ENCODE results near the gene BANK1. TPM values are rescaled to one million over a fixed set of nuclear protein-coding genes. Genes with fewer than 3 reads are reported as not detected.

Gene BANK1
- total RNA-seq, 1 donor from 2014 or later = 0.14 TPM

- DNase-seq (ENCODE audit: low spot score) = no peak
- H3K9me3 Mint-ChIP-seq = peaks cover 4% of the 10 kb centered on the region
- no peak overlapping the region for H3K27ac Mint-ChIP-seq
- peaks cover 42% of the 10 kb centered on the region for H3K27me3 Mint-ChIP-seq (ENCODE audit: low read depth)
- intact Hi-C loops (cut with micrococcal nuclease) = no loop called here
- no peak overlapping the region for H3K4me3 Mint-ChIP-seq (ENCODE audit: low read depth)
- H3K36me3 Mint-ChIP-seq (ENCODE audit: low read depth) = no peaks in the 10 kb centered on the region
- H3K4me1 Mint-ChIP-seq (ENCODE audit: low read depth) = peaks cover 22% of the 10 kb centered on the region
Measured at GRCh38 chr4:101787701-101788316, 2.7 kb upstream of the BANK1 start.

GRCh38 chr4:101791182-101791558, 640 bp downstream of the BANK1 start:
- intact Hi-C loops (cut with micrococcal nuclease) = no loop called here
- Mint-ChIP-seq H3K4me1 (ENCODE audit: low read depth) (peaks cover 10% of the 10 kb centered on the region), H3K36me3 (ENCODE audit: low read depth) (no peaks in the 10 kb centered on the region), H3K27me3 (ENCODE audit: low read depth) (peaks cover 63% of the 10 kb centered on the region), H3K27ac (no peak overlapping the region), H3K4me3 (ENCODE audit: low read depth) (no peak overlapping the region), H3K9me3 (peaks cover 4% of the 10 kb centered on the region)
- no peak for DNase-seq (ENCODE audit: low spot score)

DNA sequence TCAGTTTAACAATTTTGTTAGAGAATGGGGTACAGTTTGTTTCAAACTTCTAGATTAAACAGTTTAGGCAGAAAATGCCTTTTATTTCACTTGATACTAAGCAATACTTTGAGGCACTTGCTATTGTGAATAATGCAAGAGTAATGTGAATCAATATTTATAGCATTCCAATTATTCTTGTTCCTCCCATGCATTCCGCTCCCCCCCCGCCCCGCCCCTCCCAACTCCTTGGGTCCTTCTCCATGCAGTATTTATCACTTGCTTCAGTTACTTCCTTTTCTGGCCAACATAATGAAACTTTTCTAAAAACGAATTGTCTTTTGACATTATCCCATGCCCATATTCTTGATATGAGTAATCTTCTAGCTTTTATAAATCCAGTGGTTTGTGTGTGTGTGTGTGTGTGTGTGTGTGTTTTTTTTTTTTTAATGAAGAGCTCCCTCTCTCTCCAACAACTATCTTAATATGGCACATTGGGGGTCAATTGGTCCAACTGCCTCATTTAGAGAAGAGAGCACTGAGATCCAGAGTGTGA, 1.6 kb downstream of the BANK1 start:
- peaks cover 2% of the 10 kb centered on the region for H3K9me3 Mint-ChIP-seq

DNA sequence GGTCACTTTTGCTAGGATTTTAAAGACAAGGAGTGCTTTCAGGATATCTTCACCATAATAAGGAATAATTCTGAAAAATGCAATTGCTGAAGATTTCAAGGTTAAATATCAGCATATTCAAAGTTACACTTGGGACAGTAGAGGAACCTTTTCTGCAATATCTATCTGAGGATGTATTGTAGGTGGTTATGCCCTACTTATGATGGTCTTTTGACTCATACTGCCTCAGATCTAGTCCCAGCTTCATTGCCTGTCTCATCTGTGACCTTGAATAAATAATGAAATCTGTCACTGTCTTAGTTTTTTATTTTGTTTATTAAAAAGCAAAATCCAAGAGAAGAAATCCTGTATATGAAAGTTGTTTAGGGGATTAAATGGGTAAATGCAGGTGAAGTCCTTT, 2.9 kb downstream of the BANK1 start:
- H3K36me3 Mint-ChIP-seq (ENCODE audit: low read depth) = no peaks in the 10 kb centered on the region
- H3K27me3 Mint-ChIP-seq (ENCODE audit: low read depth) = peaks cover 56% of the 10 kb centered on the region
- H3K9me3 Mint-ChIP-seq = no peaks in the 10 kb centered on the region
- intact Hi-C loops (cut with micrococcal nuclease) = no loop called here
- H3K4me1 Mint-ChIP-seq (ENCODE audit: low read depth) = peaks cover 10% of the 10 kb centered on the region
- H3K4me3 Mint-ChIP-seq (ENCODE audit: low read depth) = no peak overlapping the region
- no peak overlapping the region for H3K27ac Mint-ChIP-seq
- no peak for DNase-seq (ENCODE audit: low spot score)

More for the DNA sequence above, 1.6 kb downstream of the BANK1 start:
- DNase-seq (ENCODE audit: low spot score) = no peak
- intact Hi-C loops (cut with micrococcal nuclease) = no loop called here
- Mint-ChIP-seq H3K4me3 (ENCODE audit: low read depth) (no peak overlapping the region), H3K27ac (no peak overlapping the region), H3K4me1 (ENCODE audit: low read depth) (peaks cover 10% of the 10 kb centered on the region), H3K36me3 (ENCODE audit: low read depth) (no peaks in the 10 kb centered on the region), H3K27me3 (ENCODE audit: low read depth) (peaks cover 60% of the 10 kb centered on the region)

DNA sequence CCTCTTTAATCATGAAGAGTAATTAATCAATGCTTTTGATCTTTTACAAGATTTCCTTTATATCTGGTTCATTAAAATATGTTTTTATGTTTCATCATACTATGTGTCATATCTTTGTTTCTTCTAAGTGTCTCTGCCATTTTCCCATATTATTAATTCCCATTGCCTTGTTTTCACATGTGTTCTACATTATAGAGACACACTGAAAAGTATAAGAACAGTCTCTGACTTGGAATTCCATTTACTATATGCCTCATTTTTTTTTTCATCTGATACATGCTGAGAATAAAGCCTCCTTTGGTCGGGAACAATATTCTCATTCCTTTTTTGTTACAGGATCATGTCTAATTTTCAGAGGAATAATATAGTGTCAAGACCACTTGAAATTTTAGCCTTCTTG, 4.3 kb downstream of the BANK1 start:
- no peaks in the 10 kb centered on the region for H3K36me3 Mint-ChIP-seq (ENCODE audit: low read depth)
- H3K4me3 Mint-ChIP-seq (ENCODE audit: low read depth) = no peak overlapping the region
- no peaks in the 10 kb centered on the region for H3K9me3 Mint-ChIP-seq
- H3K4me1 Mint-ChIP-seq (ENCODE audit: low read depth) = peaks cover 10% of the 10 kb centered on the region
- DNase-seq (ENCODE audit: low spot score) = no peak
- no peak overlapping the region for H3K27ac Mint-ChIP-seq
- H3K27me3 Mint-ChIP-seq (ENCODE audit: low read depth) = peaks cover 51% of the 10 kb centered on the region
- intact Hi-C loops (cut with micrococcal nuclease) = no loop called here

- no peak for DNase-seq (ENCODE audit: low spot score)
- peaks cover 46% of the 10 kb centered on the region for H3K27me3 Mint-ChIP-seq (ENCODE audit: low read depth)
- intact Hi-C loops (cut with micrococcal nuclease) = no loop called here
- no peaks in the 10 kb centered on the region for H3K36me3 Mint-ChIP-seq (ENCODE audit: low read depth)
- H3K4me1 Mint-ChIP-seq (ENCODE audit: low read depth) = peaks cover 5% of the 10 kb centered on the region
- H3K4me3 Mint-ChIP-seq (ENCODE audit: low read depth) = no peak overlapping the region
- no peaks in the 10 kb centered on the region for H3K9me3 Mint-ChIP-seq
- H3K27ac Mint-ChIP-seq = no peak overlapping the region
Measured at GRCh38 chr4:101795704-101796103, 5.2 kb downstream of the BANK1 start.

- Mint-ChIP-seq H3K9me3 (no peaks in the 10 kb centered on the region), H3K4me1 (ENCODE audit: low read depth) (peaks cover 3% of the 10 kb centered on the region), H3K36me3 (ENCODE audit: low read depth) (no peaks in the 10 kb centered on the region), H3K27ac (no peak overlapping the region), H3K4me3 (ENCODE audit: low read depth) (no peak overlapping the region), H3K27me3 (ENCODE audit: low read depth) (peaks cover 11% of the 10 kb centered on the region)
- no peak for DNase-seq (ENCODE audit: low spot score)
- intact Hi-C loops (cut with micrococcal nuclease) = no loop called here
Measured at GRCh38 chr4:101801958-101802357, 11.4 kb downstream of the BANK1 start.

GRCh38 chr4:101806914-101807313, 16.4 kb downstream of the BANK1 start:
- Mint-ChIP-seq H3K27ac (no peak overlapping the region), H3K4me1 (ENCODE audit: low read depth) (peaks cover 3% of the 10 kb centered on the region), H3K9me3 (no peaks in the 10 kb centered on the region), H3K4me3 (ENCODE audit: low read depth) (no peak overlapping the region), H3K36me3 (ENCODE audit: low read depth) (no peaks in the 10 kb centered on the region), H3K27me3 (ENCODE audit: low read depth) (peaks cover 2% of the 10 kb centered on the region)
- no peak for DNase-seq (ENCODE audit: low spot score)
- intact Hi-C loops (cut with micrococcal nuclease) = no loop called here

DNA sequence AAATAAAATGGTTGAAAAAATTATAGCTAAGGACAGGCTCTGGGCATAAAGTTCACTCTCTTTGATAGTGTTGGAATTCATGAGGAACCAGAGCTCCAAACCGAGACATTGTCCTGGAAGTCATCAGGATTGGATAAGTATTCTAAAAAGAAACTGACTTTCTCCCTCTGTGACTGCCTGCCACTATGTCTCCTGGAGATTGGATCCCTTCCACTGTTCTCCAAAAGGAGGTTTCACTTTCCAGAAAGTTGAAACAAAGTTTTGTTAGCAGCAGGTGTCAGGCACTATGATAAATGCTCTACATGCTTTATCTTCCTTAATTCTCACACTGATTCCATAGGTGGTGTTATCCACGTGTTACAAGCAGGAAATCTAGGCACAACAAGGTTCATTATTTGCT, 16.8 kb downstream of the BANK1 start:
- no peak for DNase-seq (ENCODE audit: low spot score)
- no peaks in the 10 kb centered on the region for H3K36me3 Mint-ChIP-seq (ENCODE audit: low read depth)
- no peaks in the 10 kb centered on the region for H3K4me1 Mint-ChIP-seq (ENCODE audit: low read depth)
- H3K9me3 Mint-ChIP-seq = no peaks in the 10 kb centered on the region
- no peak overlapping the region for H3K27ac Mint-ChIP-seq
- H3K27me3 Mint-ChIP-seq (ENCODE audit: low read depth) = peaks cover 2% of the 10 kb centered on the region
- intact Hi-C loops (cut with micrococcal nuclease) = no loop called here
- H3K4me3 Mint-ChIP-seq (ENCODE audit: low read depth) = no peak overlapping the region

DNA sequence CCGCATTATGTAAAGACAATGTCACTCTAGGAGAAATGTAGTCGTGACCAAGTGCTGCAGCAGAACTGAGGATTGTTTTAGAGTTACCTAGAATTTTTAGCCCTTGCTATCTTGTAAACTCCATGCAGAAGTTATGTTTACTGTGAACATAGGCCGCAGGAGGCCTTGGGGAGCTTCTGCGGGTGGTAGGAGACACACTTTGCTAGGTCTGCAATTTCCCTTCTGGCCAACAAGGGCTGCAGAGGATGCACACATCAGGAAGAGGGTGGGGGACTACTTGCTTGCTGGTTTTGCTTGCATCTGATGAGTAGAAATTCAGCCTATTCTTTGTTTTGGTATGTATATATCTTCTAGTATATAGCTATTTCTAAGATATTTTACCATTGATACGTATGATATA, 23.1 kb downstream of the BANK1 start:
- no peaks in the 10 kb centered on the region for H3K4me1 Mint-ChIP-seq (ENCODE audit: low read depth)
- H3K36me3 Mint-ChIP-seq (ENCODE audit: low read depth) = no peaks in the 10 kb centered on the region
- intact Hi-C loops (cut with micrococcal nuclease) = no loop called here
- no peak overlapping the region for H3K4me3 Mint-ChIP-seq (ENCODE audit: low read depth)
- H3K27me3 Mint-ChIP-seq (ENCODE audit: low read depth) = no peaks in the 10 kb centered on the region
- DNase-seq (ENCODE audit: low spot score) = no peak
- H3K27ac Mint-ChIP-seq = no peak overlapping the region
- H3K9me3 Mint-ChIP-seq = no peaks in the 10 kb centered on the region

DNA sequence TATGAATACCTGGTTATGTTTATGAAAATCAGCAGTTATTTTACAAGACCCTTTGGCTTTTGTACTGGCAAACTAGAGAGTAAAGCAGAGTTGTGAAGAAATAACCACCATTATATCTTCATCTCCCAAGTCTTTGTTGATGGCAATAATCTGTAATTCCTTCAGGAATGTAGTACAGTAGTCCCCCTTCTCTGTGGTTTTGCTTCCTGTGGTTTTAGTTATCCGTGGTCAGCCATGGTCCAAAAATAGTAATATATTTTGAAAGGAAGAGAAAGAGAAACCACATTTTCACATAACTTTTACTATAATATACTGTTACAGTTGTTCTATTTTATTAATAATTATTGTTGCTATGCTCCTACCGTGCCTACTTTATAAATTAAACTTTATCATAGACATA, 27.8 kb downstream of the BANK1 start:
- Mint-ChIP-seq H3K4me1 (ENCODE audit: low read depth) (no peaks in the 10 kb centered on the region), H3K27me3 (ENCODE audit: low read depth) (no peaks in the 10 kb centered on the region), H3K27ac (no peak overlapping the region), H3K4me3 (ENCODE audit: low read depth) (no peak overlapping the region), H3K9me3 (peaks cover 4% of the 10 kb centered on the region), H3K36me3 (ENCODE audit: low read depth) (no peaks in the 10 kb centered on the region)
- DNase-seq (ENCODE audit: low spot score) = no peak
- intact Hi-C loops (cut with micrococcal nuclease) = no loop called here

GRCh38 chr4:101823864-101824263, 33.3 kb downstream of the BANK1 start:
- intact Hi-C loops (cut with micrococcal nuclease) = no loop called here
- H3K4me1 Mint-ChIP-seq (ENCODE audit: low read depth) = no peaks in the 10 kb centered on the region
- no peak for DNase-seq (ENCODE audit: low spot score)
- H3K4me3 Mint-ChIP-seq (ENCODE audit: low read depth) = no peak overlapping the region
- H3K27me3 Mint-ChIP-seq (ENCODE audit: low read depth) = no peaks in the 10 kb centered on the region
- H3K9me3 Mint-ChIP-seq = peaks cover 4% of the 10 kb centered on the region
- no peaks in the 10 kb centered on the region for H3K36me3 Mint-ChIP-seq (ENCODE audit: low read depth)
- H3K27ac Mint-ChIP-seq = no peak overlapping the region

GRCh38 chr4:101824500-101824899, 34.0 kb downstream of the BANK1 start:
- no peak overlapping the region for H3K27ac Mint-ChIP-seq
- no peak for DNase-seq (ENCODE audit: low spot score)
- H3K36me3 Mint-ChIP-seq (ENCODE audit: low read depth) = no peaks in the 10 kb centered on the region
- peaks cover 4% of the 10 kb centered on the region for H3K9me3 Mint-ChIP-seq
- intact Hi-C loops (cut with micrococcal nuclease) = no loop called here
- no peak overlapping the region for H3K4me3 Mint-ChIP-seq (ENCODE audit: low read depth)
- H3K27me3 Mint-ChIP-seq (ENCODE audit: low read depth) = no peaks in the 10 kb centered on the region
- H3K4me1 Mint-ChIP-seq (ENCODE audit: low read depth) = no peaks in the 10 kb centered on the region

- no peaks in the 10 kb centered on the region for H3K4me1 Mint-ChIP-seq (ENCODE audit: low read depth)
- DNase-seq (ENCODE audit: low spot score) = no peak
- no peaks in the 10 kb centered on the region for H3K9me3 Mint-ChIP-seq
- H3K27ac Mint-ChIP-seq = no peak overlapping the region
- no peak overlapping the region for H3K4me3 Mint-ChIP-seq (ENCODE audit: low read depth)
- intact Hi-C loops (cut with micrococcal nuclease) = no loop called here
- H3K36me3 Mint-ChIP-seq (ENCODE audit: low read depth) = no peaks in the 10 kb centered on the region
- no peaks in the 10 kb centered on the region for H3K27me3 Mint-ChIP-seq (ENCODE audit: low read depth)
Measured at GRCh38 chr4:101825953-101826352, 35.4 kb downstream of the BANK1 start.
